Mesenchymal stem cell (in vitro differentiated cells and primary cell): ENCODE results near the gene DENND5B.
A peak's percentile ranks its signal among the peaks of the same experiment; 100 is the strongest.

ENCODE experiments used
- DNase-seq: peaks from one replicate; pipeline ENCODE4 v3.0.0-alpha.2; 2013
- H2AFZ ChIP-seq: one replicate; pipeline ENCODE4 v1.6.1; 2013; ENCODE audit warnings: low read depth, mild to moderate bottlenecking, control low read depth, inconsistent platforms, low read length, moderate library complexity
- H2AK5ac ChIP-seq: 2 replicates; pipeline ENCODE4 v1.6.1; 2013; ENCODE audit warnings: low read length, moderate library complexity, mild to moderate bottlenecking, inconsistent platforms; ENCODE audit not compliant: severe bottlenecking
- H2BK120ac ChIP-seq: one replicate; pipeline ENCODE4 v1.6.1; 2013; ENCODE audit warnings: low read depth, mild to moderate bottlenecking, inconsistent platforms, low read length, moderate library complexity
- H2BK12ac ChIP-seq, 2 experiments: one replicate each; pipeline ENCODE4 v1.6.1; 2013; ENCODE audit warnings: inconsistent platforms in 2 of 2, low read length in 2 of 2, mild to moderate bottlenecking in 2 of 2, moderate library complexity in 2 of 2, control low read depth in 1 of 2
- H2BK15ac ChIP-seq: one replicate; pipeline ENCODE4 v1.6.1; 2013; ENCODE audit warnings: mild to moderate bottlenecking, low read depth, inconsistent platforms; ENCODE audit not compliant: poor library complexity, severe bottlenecking
- H2BK5ac ChIP-seq: 2 replicates; pipeline ENCODE4 v1.6.1; 2013; ENCODE audit warnings: low read depth, mild to moderate bottlenecking, low read length, control low read depth, inconsistent platforms; ENCODE audit not compliant: poor library complexity, severe bottlenecking
- H3K14ac ChIP-seq, 2 experiments: one replicate each; pipeline ENCODE4 v1.6.1; 2013; ENCODE audit warnings: inconsistent platforms in 2 of 2, low read length in 2 of 2, control low read depth in 1 of 2, mild to moderate bottlenecking in 1 of 2, moderate library complexity in 1 of 2
- H3K18ac ChIP-seq, 2 experiments: one replicate each; pipeline ENCODE4 v1.6.1; 2013; ENCODE audit warnings: inconsistent platforms in 2 of 2, low read length in 2 of 2, control low read depth in 1 of 2, low read depth in 1 of 2, mild to moderate bottlenecking in 1 of 2
- H3K23ac ChIP-seq, 2 experiments: one replicate each; pipeline ENCODE4 v1.6.1; 2013; ENCODE audit warnings: inconsistent platforms in 2 of 2, low read length in 2 of 2, mild to moderate bottlenecking in 2 of 2, moderate library complexity in 2 of 2, control low read depth in 1 of 2
- H3K27ac ChIP-seq: 2 replicates; pipeline ENCODE4 v1.5.1; 2013; ENCODE audit warnings: mild to moderate bottlenecking, moderate library complexity, low read length, control low read depth, inconsistent platforms; ENCODE audit not compliant: poor library complexity, severe bottlenecking
- H3K27me3 ChIP-seq, 2 experiments: 2 replicates each; pipeline versions ENCODE4 v1.6.1 to v1.7.0; 2013; ENCODE audit warnings: low read length in 2 of 2, mild to moderate bottlenecking in 2 of 2, moderate library complexity in 2 of 2, control low read depth in 1 of 2, inconsistent platforms in 1 of 2; ENCODE audit not compliant: control insufficient read depth in 1 of 2, insufficient read depth in 1 of 2
- H3K36me3 ChIP-seq, 2 experiments: 2 replicates each; pipeline versions ENCODE4 v1.6.1 to v1.7.0; 2013; ENCODE audit warnings: low read length in 2 of 2, control low read depth in 1 of 2, inconsistent platforms in 1 of 2, low read depth in 1 of 2, mild to moderate bottlenecking in 1 of 2; ENCODE audit not compliant: insufficient read depth in 2 of 2, control insufficient read depth in 1 of 2
- H3K4ac ChIP-seq, 2 experiments: one replicate each; pipeline ENCODE4 v1.6.1; 2013; ENCODE audit warnings: inconsistent platforms in 2 of 2, low read length in 2 of 2, mild to moderate bottlenecking in 2 of 2, moderate library complexity in 2 of 2, control low read depth in 1 of 2, low read depth in 1 of 2
- H3K4me1 ChIP-seq: 2 replicates; pipeline ENCODE4 v1.6.1; 2013; ENCODE audit warnings: low read depth, low read length, control low read depth; ENCODE audit not compliant: control insufficient read depth, insufficient read depth
- H3K4me2 ChIP-seq: 2 replicates; pipeline ENCODE4 v1.6.1; 2013; ENCODE audit warnings: low read length, mild to moderate bottlenecking, inconsistent platforms; ENCODE audit not compliant: poor library complexity, severe bottlenecking
- H3K4me3 ChIP-seq, 2 experiments: 2 replicates each; pipeline versions ENCODE4 v1.5.1 to v1.7.0; 2013; ENCODE audit warnings: low read length in 2 of 2, mild to moderate bottlenecking in 2 of 2, control low read depth in 1 of 2, low read depth in 1 of 2; ENCODE audit not compliant: insufficient read depth in 1 of 2
- H3K79me1 ChIP-seq: replicated peaks from 2 replicates; pipeline ENCODE4 v1.6.1; 2013; ENCODE audit warnings: mild to moderate bottlenecking, control low read depth, low read length, inconsistent platforms; ENCODE audit not compliant: poor library complexity, severe bottlenecking
- H3K9ac ChIP-seq: 2 replicates; pipeline ENCODE4 v1.7.0; 2013; ENCODE audit warnings: mild to moderate bottlenecking, low read length, moderate library complexity
- H3K9me3 ChIP-seq: 2 replicates; pipeline ENCODE4 v1.7.0; 2013; ENCODE audit warnings: mild to moderate bottlenecking, low read length; ENCODE audit not compliant: control insufficient read depth
- H4K8ac ChIP-seq: one replicate; pipeline ENCODE4 v1.6.1; 2013; ENCODE audit warnings: inconsistent platforms, mild to moderate bottlenecking, low read length, moderate library complexity
- H4K91ac ChIP-seq: one replicate; pipeline ENCODE4 v1.6.1; 2013; ENCODE audit warnings: mild to moderate bottlenecking, low read length, inconsistent platforms
- WGBS: methylation state at CpG from one replicate; pipeline ENCODE4 v1.1.7; 2013; ENCODE audit warnings: mixed read lengths; 5-methylcytosine and 5-hydroxymethylcytosine counted together

Gene DENND5B

DNA sequence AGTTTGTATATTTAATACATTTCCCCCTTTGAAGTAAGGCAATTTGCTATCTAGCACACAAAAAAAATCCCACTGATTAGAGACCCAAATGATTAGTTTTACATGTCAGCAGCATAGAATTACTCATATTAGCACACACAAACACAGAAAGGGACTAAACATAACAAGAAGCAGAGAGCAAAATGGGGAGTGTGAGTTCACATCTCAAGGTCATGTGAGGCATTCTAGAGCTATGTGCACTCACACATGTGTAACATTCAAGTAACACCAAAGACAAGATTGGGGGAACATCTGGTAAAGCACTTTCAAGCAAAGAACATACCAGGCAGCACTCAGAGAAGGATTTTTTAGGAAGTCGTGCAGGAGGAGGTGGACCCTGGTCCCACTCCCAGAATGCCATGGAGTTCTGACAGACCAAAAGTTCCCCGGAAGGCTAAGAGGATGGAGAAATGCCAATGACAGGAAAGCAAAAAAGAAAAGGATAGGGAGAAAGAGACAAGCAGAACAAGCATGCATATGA is 159.2 kb downstream of the DENND5B start:
- Histone ChIP-seq H3K18ac (no peak overlapping the region), H3K4ac (no peak overlapping the region), H3K79me1 (no peaks in the 10 kb centered on the region), H3K36me3 (no peaks in the 10 kb centered on the region), H3K4me2 (no peak overlapping the region), H4K91ac (no peak overlapping the region), H2AFZ (no peak overlapping the region), H2BK15ac (no peak overlapping the region), H3K9me3 (no peaks in the 10 kb centered on the region), H3K4me3 (no peak overlapping the region), H2BK5ac (no peak overlapping the region), H3K9ac (no peak overlapping the region), H3K4me1 (peaks cover 3% of the 10 kb centered on the region), H3K27ac (no peak overlapping the region), H2BK12ac (no peak overlapping the region), H3K23ac (no peak overlapping the region), H4K8ac (no peak overlapping the region), H3K27me3 (no peaks in the 10 kb centered on the region), H2BK120ac (no peak overlapping the region), H2AK5ac (no peak overlapping the region), H3K14ac (peak overlapping the region in 1 of 2 experiments; percentile 48)
- DNase-seq = peak; percentile 22
- 95% methylated on average over 2 of the region's 2 CpGs for WGBS

DNA sequence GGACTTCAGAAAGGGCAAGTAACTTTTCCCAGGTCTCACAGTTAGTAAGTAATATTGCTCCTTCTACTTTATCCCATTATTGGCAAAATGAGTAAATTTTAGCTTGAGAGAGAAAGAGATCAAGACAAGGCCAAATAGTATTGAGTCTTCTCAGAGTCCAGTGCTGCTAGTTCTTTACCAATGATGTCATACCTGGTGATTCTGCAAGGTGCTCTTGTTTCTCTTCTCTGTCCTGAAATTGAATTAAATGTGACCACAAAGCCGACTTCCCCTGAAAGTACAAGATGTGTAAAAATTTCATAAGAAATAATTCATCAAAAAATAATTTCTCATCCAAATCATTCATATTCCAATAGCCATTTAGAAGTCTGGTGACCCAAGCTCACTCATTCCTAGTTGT is 167.5 kb downstream of the DENND5B start:
- Histone ChIP-seq H3K4me1 (no peaks in the 10 kb centered on the region), H3K27ac (no peak overlapping the region), H3K18ac (no peak overlapping the region), H3K4me2 (no peak overlapping the region), H2AFZ (no peak overlapping the region), H2BK120ac (no peak overlapping the region), H3K36me3 (peaks cover 3 to 41% of the 10 kb centered on the region in 2 experiments), H2BK15ac (no peak overlapping the region), H3K23ac (no peak overlapping the region), H4K91ac (no peak overlapping the region), H2AK5ac (no peak overlapping the region), H3K9ac (no peak overlapping the region), H3K27me3 (no peaks in the 10 kb centered on the region), H3K14ac (no peak overlapping the region), H2BK12ac (no peak overlapping the region), H3K79me1 (no peaks in the 10 kb centered on the region), H3K4ac (no peak overlapping the region), H4K8ac (no peak overlapping the region), H3K4me3 (no peak overlapping the region), H3K9me3 (no peaks in the 10 kb centered on the region), H2BK5ac (no peak overlapping the region)
- 63% methylated on average over 1 of the region's 1 CpG for WGBS
- no peak for DNase-seq

DNA sequence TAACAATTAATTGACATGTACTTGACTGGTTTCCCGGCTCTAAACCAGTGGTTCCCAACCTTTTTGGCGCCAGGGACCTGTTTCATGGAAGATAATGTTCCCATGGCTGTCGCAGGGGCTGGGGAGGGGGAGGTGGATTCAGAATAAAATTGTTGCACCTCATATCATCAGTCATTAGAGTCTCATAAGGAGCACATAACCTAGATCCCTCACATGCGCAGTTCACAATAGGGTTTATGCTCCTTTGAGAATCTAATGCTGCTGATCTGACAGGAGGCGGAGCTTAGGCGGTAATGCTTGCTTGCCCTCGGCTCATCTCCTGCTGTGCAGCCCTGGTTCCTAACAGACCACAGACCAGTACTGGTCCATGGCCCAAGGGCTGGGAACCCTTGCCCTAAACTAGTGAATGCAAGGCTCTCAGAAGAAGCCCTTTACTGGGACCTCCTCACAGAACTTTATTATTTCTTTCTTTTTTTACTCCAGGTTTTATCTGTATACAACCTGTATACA is 178.6 kb downstream of the DENND5B start:
- Histone ChIP-seq H3K23ac (no peak overlapping the region), H3K27me3 (no peaks in the 10 kb centered on the region), H3K9ac (no peak overlapping the region), H3K36me3 (peaks cover 16 to 42% of the 10 kb centered on the region in 2 experiments), H2BK15ac (no peak overlapping the region), H2BK5ac (no peak overlapping the region), H3K4ac (no peak overlapping the region), H3K27ac (no peak overlapping the region), H3K4me3 (no peak overlapping the region), H3K4me1 (peaks cover 2% of the 10 kb centered on the region), H3K79me1 (no peaks in the 10 kb centered on the region), H3K18ac (peak overlapping the region in 1 of 2 experiments; percentile 24), H3K9me3 (no peaks in the 10 kb centered on the region), H3K14ac (no peak overlapping the region), H2BK12ac (no peak overlapping the region), H2AK5ac (no peak overlapping the region), H4K8ac (no peak overlapping the region), H2AFZ (no peak overlapping the region), H4K91ac (no peak overlapping the region), H2BK120ac (no peak overlapping the region), H3K4me2 (no peak overlapping the region)
- DNase-seq = no peak
- 85% methylated on average over 7 of the region's 7 CpGs for WGBS

DNA sequence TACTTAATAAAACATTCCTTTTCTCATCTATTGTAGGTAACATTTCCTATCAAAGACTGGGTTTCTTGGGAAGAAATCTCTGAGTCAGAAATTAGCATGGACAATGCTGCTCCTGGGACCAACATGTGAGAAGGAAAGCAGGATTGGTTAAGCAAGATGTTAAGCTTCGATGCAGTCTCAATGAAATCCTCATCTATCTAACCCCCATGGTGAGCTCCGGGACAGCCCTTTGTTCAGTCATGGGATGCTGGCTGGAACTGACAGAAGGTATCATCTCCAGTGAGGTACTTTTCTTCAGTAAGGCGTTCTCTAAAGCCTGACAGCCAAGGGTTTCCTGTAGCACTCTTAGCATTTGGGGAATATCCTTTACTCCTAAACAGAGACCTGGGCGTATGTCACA is 182.2 kb downstream of the DENND5B start:
- no peak overlapping the region for H2BK120ac ChIP-seq
- H2BK12ac ChIP-seq = no peak overlapping the region
- H3K27me3 ChIP-seq = no peaks in the 10 kb centered on the region
- no peak overlapping the region for H3K14ac ChIP-seq
- H4K91ac ChIP-seq = no peak overlapping the region
- no peak overlapping the region for H3K9ac ChIP-seq
- no peak overlapping the region for H2AFZ ChIP-seq
- H3K36me3 ChIP-seq = peaks cover 15 to 36% of the 10 kb centered on the region in 2 experiments
- H3K18ac ChIP-seq = no peak overlapping the region
- WGBS = 88% methylated on average over 3 of the region's 4 CpGs
- no peak for DNase-seq
- peaks cover 6% of the 10 kb centered on the region for H3K4me1 ChIP-seq
- H2AK5ac ChIP-seq = no peak overlapping the region
- H2BK5ac ChIP-seq = no peak overlapping the region
- H3K23ac ChIP-seq = no peak overlapping the region
- H3K79me1 ChIP-seq = no peaks in the 10 kb centered on the region
- H3K4me3 ChIP-seq = no peak overlapping the region
- H3K4me2 ChIP-seq = no peak overlapping the region
- no peak overlapping the region for H3K27ac ChIP-seq
- no peak overlapping the region for H2BK15ac ChIP-seq
- no peaks in the 10 kb centered on the region for H3K9me3 ChIP-seq
- H4K8ac ChIP-seq = no peak overlapping the region
- H3K4ac ChIP-seq = no peak overlapping the region
